Measurements from ENCODE around the gene LRRC8D. TPM values are rescaled to one million over a fixed set of nuclear protein-coding genes. Genes with fewer than 3 reads are reported as not detected.
"Not testable (repeated sequence)": the region's sequence is repeated elsewhere in the genome, so short reads cannot be mapped to it uniquely, and the experiment has no call there.

The LRRC8D gene
- total RNA-seq, 1 experiment from 2014 or later, result 39.4 TPM

DNA sequence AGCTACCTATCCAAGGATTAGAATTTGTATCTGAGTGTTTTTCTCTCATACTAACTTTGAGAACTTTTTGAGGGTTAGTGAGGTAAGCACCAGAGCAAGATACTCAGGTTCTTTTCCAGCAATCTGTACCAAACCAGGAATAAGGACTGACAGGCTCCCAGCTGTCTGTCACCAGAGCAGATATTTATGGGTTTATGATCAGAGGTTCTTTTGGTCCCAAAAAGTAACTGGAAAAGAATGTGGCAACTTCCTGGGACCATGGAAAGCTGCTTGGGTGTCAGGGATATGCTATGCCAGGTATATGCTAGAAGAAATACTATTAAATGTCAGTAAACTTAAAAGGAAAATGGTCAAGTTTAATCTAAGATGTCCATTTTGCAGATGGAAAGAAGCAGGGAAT is 98.3 kb downstream of the LRRC8D start:
- peaks cover 29% of the 10 kb centered on the region for H3K36me3 Mint-ChIP-seq (ENCODE audit: insufficient read depth, unreplicated experiment)
- peaks cover 6% of the 10 kb centered on the region for H3K4me1 Mint-ChIP-seq (ENCODE audit: low read depth, unreplicated experiment)
- no peak for DNase-seq
- CTCF ChIA-PET, result no interaction called here
- H3K9me3 Mint-ChIP-seq (ENCODE audit: unreplicated experiment), result no peaks in the 10 kb centered on the region
- Histone ChIP-seq H3K4me1 (peaks cover 26% of the 10 kb centered on the region), H3K27me3 (replicated peaks; ENCODE audit: control insufficient read depth, insufficient read depth, low read length) (no peaks in the 10 kb centered on the region), H3K9me3 (no peaks in the 10 kb centered on the region; the same call in 1 of the 2 replicates), H3K4me3 (ENCODE audit: low read depth, low read length) (no peak overlapping the region), H3K36me3 (ENCODE audit: control insufficient read depth, insufficient read depth, low read length) (no peaks in the 10 kb centered on the region)
- TF ChIP-seq, protein P1, sequence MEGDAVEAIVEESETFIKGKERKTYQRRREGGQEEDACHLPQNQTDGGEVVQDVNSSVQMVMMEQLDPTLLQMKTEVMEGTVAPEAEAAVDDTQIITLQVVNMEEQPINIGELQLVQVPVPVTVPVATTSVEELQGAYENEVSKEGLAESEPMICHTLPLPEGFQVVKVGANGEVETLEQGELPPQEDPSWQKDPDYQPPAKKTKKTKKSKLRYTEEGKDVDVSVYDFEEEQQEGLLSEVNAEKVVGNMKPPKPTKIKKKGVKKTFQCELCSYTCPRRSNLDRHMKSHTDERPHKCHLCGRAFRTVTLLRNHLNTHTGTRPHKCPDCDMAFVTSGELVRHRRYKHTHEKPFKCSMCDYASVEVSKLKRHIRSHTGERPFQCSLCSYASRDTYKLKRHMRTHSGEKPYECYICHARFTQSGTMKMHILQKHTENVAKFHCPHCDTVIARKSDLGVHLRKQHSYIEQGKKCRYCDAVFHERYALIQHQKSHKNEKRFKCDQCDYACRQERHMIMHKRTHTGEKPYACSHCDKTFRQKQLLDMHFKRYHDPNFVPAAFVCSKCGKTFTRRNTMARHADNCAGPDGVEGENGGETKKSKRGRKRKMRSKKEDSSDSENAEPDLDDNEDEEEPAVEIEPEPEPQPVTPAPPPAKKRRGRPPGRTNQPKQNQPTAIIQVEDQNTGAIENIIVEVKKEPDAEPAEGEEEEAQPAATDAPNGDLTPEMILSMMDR (IDR thresholded peaks at IDR 0.05; ENCODE audit: insufficient read depth in 1 of 2, low read depth in 1 of 2, low read length in 1 of 2, severe bottlenecking in 1 of 2, unreplicated experiment in 1 of 2), result no peak
- POLR2A ChIA-PET, result no interaction called here
- intact Hi-C loops (cut with micrococcal nuclease; ENCODE audit: unreplicated experiment), result no loop called here
- no peak overlapping the region for H3K4me3 Mint-ChIP-seq (ENCODE audit: unreplicated experiment)
- no peak overlapping the region for H3K27ac Mint-ChIP-seq (ENCODE audit: unreplicated experiment)
- BruUV-seq (replicated peaks), result no TSS peak
- no peaks in the 10 kb centered on the region for H3K27me3 Mint-ChIP-seq (ENCODE audit: insufficient read depth, unreplicated experiment)

DNA sequence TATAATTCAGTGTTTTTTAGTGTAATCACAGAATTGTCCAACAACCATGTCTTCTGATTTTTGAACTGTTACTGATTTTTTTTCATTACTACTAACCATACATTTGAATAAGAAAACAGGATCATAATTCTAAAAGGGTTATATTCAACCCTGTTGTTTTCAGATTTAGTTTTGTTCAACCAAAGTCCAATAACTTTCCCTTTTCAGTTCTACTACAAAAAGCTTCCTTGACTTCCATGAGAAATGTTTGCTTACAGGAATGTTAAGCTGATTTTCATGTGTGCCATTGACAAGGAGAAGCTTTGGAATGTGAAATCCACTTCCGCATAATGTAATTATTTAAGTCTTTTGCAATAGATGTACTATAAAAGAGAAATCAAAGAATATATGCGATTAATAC is 102.1 kb downstream of the LRRC8D start:
- CTCF ChIA-PET, result no interaction called here
- H3K27me3 Mint-ChIP-seq (ENCODE audit: insufficient read depth, unreplicated experiment), result no peaks in the 10 kb centered on the region
- no peaks in the 10 kb centered on the region for H3K9me3 Mint-ChIP-seq (ENCODE audit: unreplicated experiment)
- no peaks in the 10 kb centered on the region for H3K4me1 Mint-ChIP-seq (ENCODE audit: low read depth, unreplicated experiment)
- TF ChIP-seq, protein P1 (IDR thresholded peaks at IDR 0.05; ENCODE audit: insufficient read depth in 1 of 2, low read depth in 1 of 2, low read length in 1 of 2, severe bottlenecking in 1 of 2, unreplicated experiment in 1 of 2), result no peak
- peaks cover 10% of the 10 kb centered on the region; the same call in 1 of the 2 replicates for H3K4me1 ChIP-seq
- H3K27ac Mint-ChIP-seq (ENCODE audit: unreplicated experiment), result no peak overlapping the region
- no peaks in the 10 kb centered on the region; the same call in 1 of the 2 replicates for H3K9me3 ChIP-seq
- H3K4me3 Mint-ChIP-seq (ENCODE audit: unreplicated experiment), result no peak overlapping the region
- peaks cover 14% of the 10 kb centered on the region for H3K36me3 Mint-ChIP-seq (ENCODE audit: insufficient read depth, unreplicated experiment)
- intact Hi-C loops (cut with micrococcal nuclease; ENCODE audit: unreplicated experiment), result no loop called here
- no peak for DNase-seq
- BruUV-seq (replicated peaks), result no TSS peak
- POLR2A ChIA-PET, result no interaction called here
- H3K4me3 ChIP-seq (ENCODE audit: low read depth, low read length), result no peak overlapping the region
- H3K36me3 ChIP-seq (ENCODE audit: control insufficient read depth, insufficient read depth, low read length), result no peaks in the 10 kb centered on the region
- H3K27me3 ChIP-seq (replicated peaks; ENCODE audit: control insufficient read depth, insufficient read depth, low read length), result no peaks in the 10 kb centered on the region

DNA sequence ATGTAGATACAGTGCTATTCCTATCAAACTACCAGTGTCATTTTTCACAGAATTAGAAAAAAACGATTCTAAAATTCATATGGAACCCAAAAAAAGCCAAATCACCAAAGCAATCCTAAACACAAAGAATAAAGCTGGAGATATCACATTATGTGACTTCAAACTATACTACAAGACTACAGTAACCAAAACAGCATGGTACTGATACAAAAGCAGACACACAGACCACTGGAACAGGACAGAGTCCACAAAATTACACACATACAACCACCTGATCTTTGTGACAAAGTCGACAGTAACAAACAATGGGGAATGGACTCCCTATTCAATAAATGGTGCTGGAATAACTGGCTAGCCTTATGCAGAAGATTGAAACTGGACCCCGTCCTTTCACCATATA is 102.7 kb downstream of the LRRC8D start:
- no peak overlapping the region for H3K4me3 ChIP-seq (ENCODE audit: low read depth, low read length)
- POLR2A ChIA-PET, result no interaction called here
- intact Hi-C loops (cut with micrococcal nuclease; ENCODE audit: unreplicated experiment), result no loop called here
- no peaks in the 10 kb centered on the region for H3K36me3 ChIP-seq (ENCODE audit: control insufficient read depth, insufficient read depth, low read length)
- H3K9me3 Mint-ChIP-seq (ENCODE audit: unreplicated experiment), result no peaks in the 10 kb centered on the region
- BruUV-seq (replicated peaks), result no TSS peak
- H3K27me3 ChIP-seq (replicated peaks; ENCODE audit: control insufficient read depth, insufficient read depth, low read length), result no peaks in the 10 kb centered on the region
- DNase-seq, result no peak
- H3K27me3 Mint-ChIP-seq (ENCODE audit: insufficient read depth, unreplicated experiment), result no peaks in the 10 kb centered on the region
- H3K4me1 Mint-ChIP-seq (ENCODE audit: low read depth, unreplicated experiment), result no peaks in the 10 kb centered on the region
- peaks cover 12% of the 10 kb centered on the region for H3K36me3 Mint-ChIP-seq (ENCODE audit: insufficient read depth, unreplicated experiment)
- CTCF ChIA-PET, result no interaction called here
- H3K4me3 Mint-ChIP-seq (ENCODE audit: unreplicated experiment), result no peak overlapping the region
- peaks cover 9% of the 10 kb centered on the region; the same call in 1 of the 2 replicates for H3K4me1 ChIP-seq
- H3K27ac Mint-ChIP-seq (ENCODE audit: unreplicated experiment), result no peak overlapping the region
- no peaks in the 10 kb centered on the region; the same call in 1 of the 2 replicates for H3K9me3 ChIP-seq
- TF ChIP-seq, protein P1 (IDR thresholded peaks at IDR 0.05; ENCODE audit: insufficient read depth in 1 of 2, low read depth in 1 of 2, low read length in 1 of 2, severe bottlenecking in 1 of 2, unreplicated experiment in 1 of 2), result no peak

DNA sequence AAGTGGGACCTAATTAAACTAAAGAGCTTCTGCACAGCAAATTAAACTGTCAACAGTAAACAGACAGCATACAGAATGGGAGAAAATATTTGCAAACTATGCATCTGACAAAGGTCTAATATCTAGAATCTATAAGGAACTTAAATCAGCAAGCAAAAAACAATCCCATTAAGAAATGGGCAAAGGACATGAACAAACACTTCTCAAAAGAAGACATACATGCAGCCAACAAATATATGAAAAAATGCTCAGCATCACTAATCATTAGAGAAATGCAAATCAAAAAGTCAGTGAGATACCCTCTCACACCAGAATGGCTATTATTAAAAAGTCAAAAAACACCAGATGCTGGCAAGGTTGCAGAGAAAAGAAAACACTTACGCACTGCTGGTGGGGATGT is 103.2 kb downstream of the LRRC8D start:
- H3K4me1 ChIP-seq; intact Hi-C loops (cut with micrococcal nuclease; ENCODE audit: unreplicated experiment); POLR2A ChIA-PET; DNase-seq; H3K4me1 Mint-ChIP-seq (ENCODE audit: low read depth, unreplicated experiment); CTCF ChIA-PET; H3K9me3 Mint-ChIP-seq (ENCODE audit: unreplicated experiment); H3K36me3 ChIP-seq (ENCODE audit: control insufficient read depth, insufficient read depth, low read length); H3K4me3 ChIP-seq (ENCODE audit: low read depth, low read length); BruUV-seq (replicated peaks); H3K27me3 ChIP-seq (replicated peaks; ENCODE audit: control insufficient read depth, insufficient read depth, low read length); H3K27me3 Mint-ChIP-seq (ENCODE audit: insufficient read depth, unreplicated experiment); H3K9me3 ChIP-seq; H3K27ac Mint-ChIP-seq (ENCODE audit: unreplicated experiment); H3K4me3 Mint-ChIP-seq (ENCODE audit: unreplicated experiment): not testable (repeated sequence)
- H3K36me3 Mint-ChIP-seq (ENCODE audit: insufficient read depth, unreplicated experiment), result peaks cover 13% of the 10 kb centered on the region
